ENCODE measurements around the gene RUSC2. TPM values are rescaled to one million over a fixed set of nuclear protein-coding genes. Genes with fewer than 3 reads are reported as not detected.

The RUSC2 gene
- polyA plus RNA-seq, 1 donor from 2014 or later: 46.4 TPM

DNA sequence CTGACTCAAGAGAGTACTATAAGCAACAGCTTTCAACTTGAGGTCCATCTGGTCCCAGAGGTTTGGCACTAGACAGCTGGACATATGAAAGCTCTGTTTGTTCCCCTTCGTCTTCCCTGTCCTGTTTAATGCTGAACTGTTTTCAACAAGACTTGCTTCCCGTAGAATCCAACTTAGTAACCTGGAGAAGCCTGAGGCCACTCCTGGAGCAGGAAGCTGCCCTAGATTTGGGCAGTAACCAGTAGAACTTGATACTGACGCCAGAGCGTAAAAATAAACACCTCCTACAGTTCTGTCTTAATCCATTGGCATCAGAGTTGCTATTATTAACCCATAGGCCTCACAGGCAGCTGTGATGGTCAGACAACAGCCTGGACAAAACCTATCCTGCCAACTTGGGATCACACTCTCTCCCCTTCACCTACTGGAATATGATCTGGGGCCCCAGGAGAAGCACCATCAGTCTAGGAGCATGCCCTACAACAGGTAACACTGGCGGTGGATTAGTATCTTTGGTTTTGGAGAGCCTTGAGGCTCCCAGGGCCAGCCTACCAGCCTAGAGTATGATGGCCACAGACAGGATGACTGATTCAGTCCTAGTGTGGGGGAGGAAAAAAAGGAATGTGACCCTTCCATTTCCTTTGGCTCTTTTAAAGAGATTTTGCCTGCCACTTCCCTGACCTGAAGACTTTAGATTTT lies 29.2 kb downstream of the RUSC2 start:
- H3K9me3 ChIP-seq (ENCODE audit: low read length): no peaks in the 10 kb centered on the region
- no peak for TF ChIP-seq POLR2AphosphoS5 (IDR thresholded peaks at IDR 0.05)
- TF ChIP-seq, protein P1, sequence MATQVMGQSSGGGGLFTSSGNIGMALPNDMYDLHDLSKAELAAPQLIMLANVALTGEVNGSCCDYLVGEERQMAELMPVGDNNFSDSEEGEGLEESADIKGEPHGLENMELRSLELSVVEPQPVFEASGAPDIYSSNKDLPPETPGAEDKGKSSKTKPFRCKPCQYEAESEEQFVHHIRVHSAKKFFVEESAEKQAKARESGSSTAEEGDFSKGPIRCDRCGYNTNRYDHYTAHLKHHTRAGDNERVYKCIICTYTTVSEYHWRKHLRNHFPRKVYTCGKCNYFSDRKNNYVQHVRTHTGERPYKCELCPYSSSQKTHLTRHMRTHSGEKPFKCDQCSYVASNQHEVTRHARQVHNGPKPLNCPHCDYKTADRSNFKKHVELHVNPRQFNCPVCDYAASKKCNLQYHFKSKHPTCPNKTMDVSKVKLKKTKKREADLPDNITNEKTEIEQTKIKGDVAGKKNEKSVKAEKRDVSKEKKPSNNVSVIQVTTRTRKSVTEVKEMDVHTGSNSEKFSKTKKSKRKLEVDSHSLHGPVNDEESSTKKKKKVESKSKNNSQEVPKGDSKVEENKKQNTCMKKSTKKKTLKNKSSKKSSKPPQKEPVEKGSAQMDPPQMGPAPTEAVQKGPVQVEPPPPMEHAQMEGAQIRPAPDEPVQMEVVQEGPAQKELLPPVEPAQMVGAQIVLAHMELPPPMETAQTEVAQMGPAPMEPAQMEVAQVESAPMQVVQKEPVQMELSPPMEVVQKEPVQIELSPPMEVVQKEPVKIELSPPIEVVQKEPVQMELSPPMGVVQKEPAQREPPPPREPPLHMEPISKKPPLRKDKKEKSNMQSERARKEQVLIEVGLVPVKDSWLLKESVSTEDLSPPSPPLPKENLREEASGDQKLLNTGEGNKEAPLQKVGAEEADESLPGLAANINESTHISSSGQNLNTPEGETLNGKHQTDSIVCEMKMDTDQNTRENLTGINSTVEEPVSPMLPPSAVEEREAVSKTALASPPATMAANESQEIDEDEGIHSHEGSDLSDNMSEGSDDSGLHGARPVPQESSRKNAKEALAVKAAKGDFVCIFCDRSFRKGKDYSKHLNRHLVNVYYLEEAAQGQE (IDR thresholded peaks at IDR 0.05; ENCODE audit: borderline replicate concordance): no peak
- no peak for TF ChIP-seq EZH2 (IDR thresholded peaks at IDR 0.05; ENCODE audit: borderline replicate concordance, insufficient read depth, low read length, poor library complexity, severe bottlenecking)
- no peak for TF ChIP-seq MXI1 (conservative IDR thresholded peaks at IDR 0.05; ENCODE audit: poor library complexity, severe bottlenecking)
- TF ChIP-seq EP300 (conservative IDR thresholded peaks at IDR 0.05; ENCODE audit: poor library complexity, severe bottlenecking): no peak
- TF ChIP-seq TAF1 (IDR thresholded peaks at IDR 0.05; ENCODE audit: low read depth): no peak
- no peak for TF ChIP-seq SMC3 (conservative IDR thresholded peaks at IDR 0.05; ENCODE audit: poor library complexity)
- TF ChIP-seq RAD21 (conservative IDR thresholded peaks at IDR 0.05): no peak
- TF ChIP-seq, protein P2, sequence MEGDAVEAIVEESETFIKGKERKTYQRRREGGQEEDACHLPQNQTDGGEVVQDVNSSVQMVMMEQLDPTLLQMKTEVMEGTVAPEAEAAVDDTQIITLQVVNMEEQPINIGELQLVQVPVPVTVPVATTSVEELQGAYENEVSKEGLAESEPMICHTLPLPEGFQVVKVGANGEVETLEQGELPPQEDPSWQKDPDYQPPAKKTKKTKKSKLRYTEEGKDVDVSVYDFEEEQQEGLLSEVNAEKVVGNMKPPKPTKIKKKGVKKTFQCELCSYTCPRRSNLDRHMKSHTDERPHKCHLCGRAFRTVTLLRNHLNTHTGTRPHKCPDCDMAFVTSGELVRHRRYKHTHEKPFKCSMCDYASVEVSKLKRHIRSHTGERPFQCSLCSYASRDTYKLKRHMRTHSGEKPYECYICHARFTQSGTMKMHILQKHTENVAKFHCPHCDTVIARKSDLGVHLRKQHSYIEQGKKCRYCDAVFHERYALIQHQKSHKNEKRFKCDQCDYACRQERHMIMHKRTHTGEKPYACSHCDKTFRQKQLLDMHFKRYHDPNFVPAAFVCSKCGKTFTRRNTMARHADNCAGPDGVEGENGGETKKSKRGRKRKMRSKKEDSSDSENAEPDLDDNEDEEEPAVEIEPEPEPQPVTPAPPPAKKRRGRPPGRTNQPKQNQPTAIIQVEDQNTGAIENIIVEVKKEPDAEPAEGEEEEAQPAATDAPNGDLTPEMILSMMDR (IDR thresholded peaks at IDR 0.05; ENCODE audit: poor library complexity, severe bottlenecking): no peak
- no peak overlapping the region for H2AFZ ChIP-seq (ENCODE audit: low read depth, low read length)
- no peak overlapping the region for H3K9ac ChIP-seq (ENCODE audit: low read length)
- H3K9me2 ChIP-seq (ENCODE audit: insufficient read depth, low read length): no peaks in the 10 kb centered on the region
- no peaks in the 10 kb centered on the region for H3K79me2 ChIP-seq (replicated peaks; ENCODE audit: insufficient read depth, low read length)
- no peak overlapping the region for H3K4me2 ChIP-seq (ENCODE audit: low read length)
- H3K27me3 ChIP-seq (ENCODE audit: insufficient read depth, low read depth, low read length): no peaks in the 10 kb centered on the region
- H4K20me1 ChIP-seq (ENCODE audit: insufficient read depth): no peaks in the 10 kb centered on the region
- no peaks in the 10 kb centered on the region for H3F3A ChIP-seq (ENCODE audit: insufficient read depth, low read length, poor library complexity, severe bottlenecking)
- no peak overlapping the region for H3K27ac ChIP-seq (ENCODE audit: low read length)
- H3K36me3 ChIP-seq (ENCODE audit: insufficient read depth, low read length): no peaks in the 10 kb centered on the region
- no peak overlapping the region for H3K4me3 ChIP-seq (ENCODE audit: low read length)

DNA sequence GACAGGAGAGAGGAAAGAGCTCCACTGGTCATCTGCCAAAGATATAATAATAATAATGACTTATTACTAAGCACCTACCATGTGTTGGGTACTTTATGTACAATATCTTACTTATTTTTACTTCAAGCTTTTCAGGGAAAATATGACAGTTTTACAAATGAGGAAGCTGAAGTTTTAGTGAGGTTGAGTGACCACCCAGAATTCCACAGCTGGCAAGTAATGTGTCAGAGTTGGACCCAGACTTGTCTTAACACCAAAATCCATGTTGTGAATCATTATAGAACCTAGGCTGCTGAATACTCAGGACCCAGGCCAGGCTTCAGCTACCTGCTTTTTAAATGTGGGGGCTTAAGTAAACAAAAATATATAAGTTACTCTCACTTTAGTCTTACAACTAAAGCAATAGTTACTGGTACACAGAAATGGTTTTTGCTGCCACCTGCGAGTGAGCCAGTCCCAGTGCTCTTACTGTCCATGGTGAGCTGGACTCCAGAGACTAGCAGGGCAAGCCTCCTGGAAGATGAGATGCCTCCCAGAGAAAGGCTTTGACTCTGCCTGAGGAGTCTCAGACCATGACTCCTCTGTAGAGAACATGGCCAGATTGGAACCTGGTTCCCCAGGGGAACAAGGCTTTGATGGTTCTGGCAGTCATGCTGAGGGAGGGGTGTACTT lies 29.9 kb downstream of the RUSC2 start:
- no peaks in the 10 kb centered on the region for H4K20me1 ChIP-seq (ENCODE audit: insufficient read depth)
- H3K9me2 ChIP-seq (ENCODE audit: insufficient read depth, low read length): no peaks in the 10 kb centered on the region
- H2AFZ ChIP-seq (ENCODE audit: low read depth, low read length): no peak overlapping the region
- H3K27me3 ChIP-seq (ENCODE audit: insufficient read depth, low read depth, low read length): no peaks in the 10 kb centered on the region
- no peak overlapping the region for H3K4me2 ChIP-seq (ENCODE audit: low read length)
- H3K9me3 ChIP-seq (ENCODE audit: low read length): no peaks in the 10 kb centered on the region
- H3K36me3 ChIP-seq (ENCODE audit: insufficient read depth, low read length): no peaks in the 10 kb centered on the region
- H3F3A ChIP-seq (ENCODE audit: insufficient read depth, low read length, poor library complexity, severe bottlenecking): no peaks in the 10 kb centered on the region
- no peak overlapping the region for H3K27ac ChIP-seq (ENCODE audit: low read length)
- TF ChIP-seq MXI1 (conservative IDR thresholded peaks at IDR 0.05; ENCODE audit: poor library complexity, severe bottlenecking) (no peak), TAF1 (IDR thresholded peaks at IDR 0.05; ENCODE audit: low read depth) (no peak), EP300 (conservative IDR thresholded peaks at IDR 0.05; ENCODE audit: poor library complexity, severe bottlenecking) (no peak), POLR2AphosphoS5 (IDR thresholded peaks at IDR 0.05) (no peak), SMC3 (conservative IDR thresholded peaks at IDR 0.05; ENCODE audit: poor library complexity) (no peak), RAD21 (conservative IDR thresholded peaks at IDR 0.05) (no peak)
- TF ChIP-seq, protein P1 (IDR thresholded peaks at IDR 0.05; ENCODE audit: borderline replicate concordance): no peak
- TF ChIP-seq, protein P2 (IDR thresholded peaks at IDR 0.05; ENCODE audit: poor library complexity, severe bottlenecking): no peak
- no peaks in the 10 kb centered on the region for H3K79me2 ChIP-seq (replicated peaks; ENCODE audit: insufficient read depth, low read length)
- no peak overlapping the region for H3K4me3 ChIP-seq (ENCODE audit: low read length)
- no peak overlapping the region for H3K9ac ChIP-seq (ENCODE audit: low read length)

Data from neural cell (in vitro differentiated cells).